Activated CD8-positive, alpha-beta memory T cell treated with anti-CD3 and anti-CD28 coated beads for 48 hours (primary cell): Measurements from ENCODE around the gene IL31RA.

Source experiments
- DNase-seq, 3 experiments: peaks; one replicate each; pipeline ENCODE4 v3.0.0-alpha.2; 2020; ENCODE audit warnings: low read depth in 2 of 3, low spot score in 2 of 3

Gene IL31RA

DNA sequence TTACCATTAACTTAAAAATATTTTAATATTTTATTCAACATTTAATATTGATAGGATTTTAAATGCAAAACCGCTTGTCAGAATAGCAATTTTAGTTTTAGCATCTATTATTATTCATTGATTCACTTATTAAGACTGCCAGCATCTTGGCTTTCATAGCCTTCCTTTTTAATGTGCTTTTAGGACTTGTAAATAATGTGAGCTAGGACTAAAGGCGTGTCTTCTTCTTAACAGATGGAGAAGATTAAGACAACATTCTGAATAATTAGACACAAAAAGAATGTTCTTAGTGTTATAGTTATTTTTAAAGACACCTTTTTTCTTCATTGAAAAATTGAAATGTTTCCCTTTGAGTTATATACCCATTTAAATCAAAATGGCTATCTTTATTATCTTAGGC lies 6.9 kb downstream of the IL31RA start:
- no peak for DNase-seq

DNA sequence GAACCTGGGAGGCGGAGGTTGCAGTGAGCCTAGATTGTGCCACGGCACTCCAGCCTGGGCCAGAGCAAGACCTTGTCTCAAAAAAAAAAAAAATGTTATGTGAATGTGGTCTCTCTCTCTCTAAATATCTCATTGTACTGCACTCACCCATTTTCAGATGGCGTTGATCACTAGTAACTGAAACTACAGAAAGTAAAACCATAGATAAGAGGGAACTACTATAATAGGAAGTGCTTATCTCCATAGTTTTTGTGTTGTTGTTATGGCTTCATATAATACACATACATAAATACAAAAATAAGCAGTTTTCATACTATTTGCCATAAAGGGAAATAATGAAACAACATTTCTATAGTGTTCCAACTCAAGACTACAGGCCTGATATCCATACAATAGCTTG lies 9.1 kb downstream of the IL31RA start:
- DNase-seq, result no peak

DNA sequence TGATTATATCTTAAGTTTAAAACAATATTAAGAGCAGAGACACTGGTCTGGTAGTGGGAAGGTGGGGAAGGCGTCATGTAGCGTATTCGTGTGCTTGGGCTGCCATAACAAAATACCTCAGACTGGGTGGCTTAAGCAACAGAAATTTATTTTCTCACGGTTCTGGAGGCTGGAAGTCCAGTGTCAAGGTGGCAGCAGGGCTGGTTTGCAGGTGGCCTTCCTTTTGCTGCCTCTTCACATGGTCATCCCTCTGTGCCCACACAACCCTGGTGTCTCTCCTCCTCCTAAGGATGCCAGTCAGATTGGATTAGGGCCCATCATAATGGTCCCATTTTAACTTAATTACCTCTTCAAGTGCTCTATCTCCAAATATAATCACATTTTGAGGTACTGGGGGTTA lies 9.6 kb downstream of the IL31RA start:
- DNase-seq, result no peak

DNA sequence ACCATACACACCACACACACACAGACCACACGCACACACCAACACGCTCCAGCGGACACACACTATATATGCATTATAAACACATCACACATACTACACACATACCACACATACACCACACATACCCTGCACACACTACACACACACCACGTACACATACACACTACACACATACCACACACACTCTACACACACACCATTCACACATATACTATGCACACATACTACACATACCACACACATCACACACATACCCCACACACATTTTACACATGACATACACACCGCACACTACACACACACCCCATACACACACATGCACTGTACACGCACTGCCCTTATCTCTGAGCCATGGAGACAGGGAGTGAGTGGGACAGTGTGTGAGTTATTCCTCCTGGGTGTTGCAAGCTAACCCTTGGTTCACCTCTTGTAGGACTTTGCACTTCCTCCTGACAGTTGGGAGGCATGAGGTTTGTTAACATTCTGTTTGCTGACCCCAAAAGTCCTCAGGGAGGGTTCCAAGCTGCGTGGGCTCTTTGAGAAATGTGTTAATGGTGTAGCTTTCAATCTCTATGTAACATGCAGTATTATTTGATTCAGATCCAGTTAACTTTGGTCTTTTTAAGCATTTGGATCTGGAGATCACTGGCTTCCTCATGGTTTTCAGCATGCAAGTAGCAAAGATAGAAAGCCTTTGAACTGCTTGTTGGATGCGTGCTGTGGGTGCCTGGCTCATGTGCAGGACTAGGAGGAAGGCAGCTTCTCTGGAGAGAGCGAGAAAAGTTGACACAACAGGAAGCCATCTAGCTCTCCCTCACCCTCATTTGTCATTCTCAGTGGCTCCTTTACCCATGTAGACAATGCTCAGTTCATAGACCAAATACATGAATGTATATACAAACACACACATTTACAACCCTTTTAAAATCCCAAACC lies 13.7 kb downstream of the IL31RA start:
- DNase-seq, result no peak

GRCh38 chr5:55865831-55866230 lies 14.7 kb downstream of the IL31RA start:
- no peak for DNase-seq

GRCh38 chr5:55866485-55866884 lies 15.3 kb downstream of the IL31RA start:
- DNase-seq, result no peak

DNA sequence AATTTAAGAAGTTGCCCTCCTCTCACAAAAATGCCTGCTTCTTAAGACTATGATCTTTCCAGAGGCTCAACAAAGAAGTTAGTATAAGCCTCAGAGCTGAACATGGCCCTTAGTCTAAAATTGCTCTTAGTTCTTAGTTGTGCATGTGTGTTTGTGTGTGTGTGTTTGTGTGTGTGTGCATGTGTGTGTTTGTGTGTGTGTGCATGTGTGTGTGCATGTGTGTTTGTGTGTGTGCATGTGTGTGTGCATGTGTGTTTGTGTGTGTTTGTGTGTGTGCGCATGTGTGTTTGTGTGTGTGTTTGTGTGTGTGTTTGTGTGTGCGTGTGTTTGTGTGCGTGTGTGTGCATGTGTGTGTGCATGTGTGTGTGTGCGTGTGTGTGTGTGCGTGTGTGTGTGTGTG lies 15.8 kb downstream of the IL31RA start:
- no peak for DNase-seq

GRCh38 chr5:55868846-55869245 lies 17.7 kb downstream of the IL31RA start:
- peak in 2 of 3 experiments; percentile 34 to 40 for DNase-seq

DNA sequence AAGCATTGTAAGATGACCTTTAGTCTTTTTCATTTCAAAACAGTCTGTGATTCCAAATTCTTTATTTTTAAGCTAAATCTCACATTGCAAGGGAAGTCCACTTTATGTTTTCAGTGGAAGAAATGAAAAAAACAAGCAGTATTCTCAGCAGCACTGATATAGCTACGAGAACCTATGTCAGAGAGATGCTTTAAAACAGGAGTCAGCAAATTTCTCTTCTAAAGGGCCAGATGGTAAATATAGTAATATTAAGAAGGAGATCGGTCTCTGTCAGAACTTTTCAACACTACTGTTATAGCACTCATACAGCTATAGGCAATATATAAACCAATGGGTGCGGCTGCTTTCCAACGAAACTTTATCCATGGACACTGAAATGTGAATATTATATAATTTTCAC lies 18.7 kb downstream of the IL31RA start:
- no peak for DNase-seq

GRCh38 chr5:55873234-55873633 lies 22.1 kb downstream of the IL31RA start:
- no peak for DNase-seq

- no peak for DNase-seq
Observed at GRCh38 chr5:55877655-55878054, 26.5 kb downstream of the IL31RA start.

DNA sequence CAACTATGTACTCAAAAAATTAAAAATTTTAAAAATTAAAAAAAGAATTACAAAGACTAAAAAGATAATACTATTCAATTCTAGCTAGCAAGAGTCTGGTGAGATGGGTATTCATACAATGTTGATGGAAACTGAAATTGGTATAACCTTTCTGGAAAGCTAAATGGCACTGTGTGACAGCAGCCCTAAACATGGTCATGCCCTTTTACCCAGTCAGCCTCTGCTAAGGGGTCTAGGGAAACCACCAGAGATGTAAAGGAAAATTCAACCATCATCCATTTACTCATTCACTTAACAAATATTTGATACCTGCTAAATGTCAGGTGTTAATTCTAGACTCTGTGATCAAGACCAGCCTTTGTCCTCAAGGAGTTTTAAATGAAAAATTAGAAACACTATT lies 29.3 kb downstream of the IL31RA start:
- no peak for DNase-seq

GRCh38 chr5:55885359-55885758 lies 34.2 kb downstream of the IL31RA start:
- DNase-seq, result no peak

- no peak for DNase-seq
Observed at GRCh38 chr5:55888205-55888604, 37.0 kb downstream of the IL31RA start.

- DNase-seq, result no peak
Observed at GRCh38 chr5:55892479-55892878, 41.3 kb downstream of the IL31RA start.

DNA sequence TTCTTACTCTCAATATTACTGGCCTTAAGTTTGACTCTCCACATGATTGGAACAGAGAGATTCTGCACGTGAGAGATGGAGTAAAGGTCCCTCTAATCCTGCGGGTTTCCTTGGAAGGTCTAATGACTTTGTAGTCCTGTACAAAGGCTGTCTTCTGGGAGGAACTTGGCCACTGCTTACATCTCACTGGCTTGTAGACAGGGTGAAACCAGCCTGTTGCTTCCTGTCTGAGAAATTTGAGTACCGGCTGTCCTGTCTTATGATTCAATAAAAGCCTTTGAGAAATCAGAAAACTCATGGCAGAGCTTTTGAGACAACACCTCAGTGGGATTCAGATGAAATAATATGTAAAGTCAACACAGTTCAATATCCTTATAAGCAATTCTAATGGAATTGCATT lies 43.0 kb downstream of the IL31RA start:
- no peak for DNase-seq

- DNase-seq, result no peak
Observed at GRCh38 chr5:55895346-55895745, 44.2 kb downstream of the IL31RA start.

- DNase-seq, result no peak
Observed at GRCh38 chr5:55896238-55896637, 45.1 kb downstream of the IL31RA start.

DNA sequence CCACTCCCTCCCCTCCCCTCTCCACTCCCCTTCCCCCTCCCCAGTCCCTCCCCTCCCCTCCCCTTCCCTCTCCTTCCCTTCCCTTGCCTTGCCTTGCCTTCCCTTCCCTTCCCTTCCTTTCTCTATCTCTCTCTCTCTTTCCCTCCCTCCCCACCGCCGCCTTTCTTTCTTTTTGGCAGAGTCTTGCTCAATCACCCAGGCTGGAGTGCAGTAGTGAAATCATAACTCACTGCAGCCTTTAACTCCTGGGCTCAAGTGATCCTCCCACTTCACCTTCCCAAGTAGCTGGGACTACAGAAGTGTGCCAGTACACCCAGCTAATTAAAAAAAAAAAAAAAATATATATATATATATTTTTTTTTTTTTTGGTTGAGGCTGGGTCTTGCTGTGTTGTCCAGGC lies 45.5 kb downstream of the IL31RA start:
- DNase-seq, result no peak

GRCh38 chr5:55897206-55897894 lies 46.2 kb downstream of the IL31RA start:
- no peak for DNase-seq

DNA sequence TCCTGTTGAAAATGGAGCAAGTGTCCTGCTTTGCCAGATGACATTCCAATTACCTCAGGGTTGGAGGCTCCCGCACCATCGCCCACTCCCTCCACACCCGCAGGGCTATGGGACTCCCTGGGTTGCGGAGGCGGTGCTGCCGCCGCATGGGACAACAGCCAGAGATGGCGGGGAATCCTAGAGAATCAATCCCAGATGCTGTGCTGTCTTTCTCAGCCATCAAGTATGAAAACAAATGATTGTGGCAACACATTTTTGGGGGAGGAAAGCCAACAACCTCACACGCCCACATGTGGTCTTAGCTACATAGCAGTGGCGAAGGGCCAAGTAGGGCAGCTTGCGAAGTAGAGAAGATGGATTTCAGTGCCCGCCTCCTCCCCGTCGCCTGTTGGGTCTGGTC lies 46.7 kb downstream of the IL31RA start:
- no peak for DNase-seq

DNA sequence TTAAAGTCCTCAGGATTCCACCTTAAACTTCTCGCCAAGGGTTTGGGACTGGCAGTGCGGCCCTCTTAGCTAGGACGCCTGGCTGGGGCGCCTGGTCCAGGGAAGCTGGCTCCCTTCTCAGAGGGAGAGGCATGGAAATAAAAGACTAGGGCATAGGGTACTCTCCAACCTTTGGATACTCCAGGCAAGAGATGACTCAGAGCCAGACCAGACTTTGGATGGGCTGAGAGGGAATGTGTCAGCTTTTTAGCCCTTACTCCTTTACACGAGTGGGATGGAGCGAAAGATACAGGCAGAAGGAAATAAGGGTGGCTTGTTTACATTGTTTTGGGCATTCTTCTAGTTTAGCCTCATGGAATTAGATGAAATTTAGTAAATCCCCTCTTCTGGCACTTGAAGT lies 48.2 kb downstream of the IL31RA start:
- no peak for DNase-seq

GRCh38 chr5:55900068-55900467 lies 48.9 kb downstream of the IL31RA start:
- DNase-seq, result no peak
